Gastrocnemius medialis (tissue), 4 donors: ENCODE results near the gene TEX14. TPM values are rescaled to one million over a fixed set of nuclear protein-coding genes. Genes with fewer than 3 reads are reported as not detected.
A peak's percentile ranks its signal among the peaks of the same experiment; 100 is the strongest.

Experiments used
- ATAC-seq, 2 donors: fragments of 150-250 bp; one replicate each; pipeline ENCODE4 v1.9.1; 2016
- DNase-seq, 2 donors: peaks; one replicate each; pipeline ENCODE4 v3.0.0-alpha.2; 2019
- H3K27ac ChIP-seq, 4 donors: fragments of 200-600 bp; sonication (generic); 1 replicate in 1 of 4; 2 replicates in 3 of 4; pipeline ENCODE4 v1.5.1; 2016 to 2018; ENCODE audit warnings: mild to moderate bottlenecking in 2 of 4, moderate library complexity in 1 of 4
- H3K27me3 ChIP-seq, 3 donors: fragments of 200-600 bp; sonication (generic) in 2 of 3; 1 replicate in 1 of 3; 2 replicates in 2 of 3; pipeline versions ENCODE4 v1.5.1 to v1.6.0; 2016 to 2019; ENCODE audit warnings: mild to moderate bottlenecking in 1 of 3, moderate library complexity in 1 of 3
- H3K36me3 ChIP-seq, 2 donors: fragments of 200-600 bp; sonication (generic) in 1 of 2; one replicate each; pipeline ENCODE4 v1.5.1; 2017 to 2018
- H3K4me1 ChIP-seq, 2 donors: fragments of 200-600 bp; sonication (generic) in 1 of 2; one replicate each; pipeline ENCODE4 v1.5.1; 2016 to 2017; ENCODE audit warnings: mild to moderate bottlenecking in 2 of 2
- H3K4me3 ChIP-seq, 4 donors: fragments of 200-600 bp; sonication (generic) in 3 of 4; 1 replicate in 1 of 4; 2 replicates in 3 of 4; pipeline ENCODE4 v1.5.1; 2016 to 2019; ENCODE audit warnings: mild to moderate bottlenecking in 2 of 4
- H3K9me3 ChIP-seq, 3 donors: fragments of 200-600 bp; sonication (generic) in 2 of 3; 1 replicate in 1 of 3; 2 replicates in 2 of 3; pipeline ENCODE4 v1.5.1; 2016 to 2019
- POLR2A ChIP-seq, 2 donors: fragments of 450-650 bp; IDR thresholded peaks; one replicate each; pipeline ENCODE4 v1.6.1; 2017; ENCODE audit warnings: antibody characterized with exemption in 2 of 2, mild to moderate bottlenecking in 2 of 2, moderate library complexity in 2 of 2
- in situ Hi-C, 4 donors: fragments of 200-750 bp; cut with MboI; loops; one replicate each; pipeline versions ENCODE4 v1.15.0 to v1.8.0; 2017; ENCODE audit warnings: low sequenced_read_pairs in 4 of 4
- intact Hi-C: fragments of 100-400 bp; cut with DNase I; formaldehyde crosslinking; loops from one replicate; pipeline ENCODE4 v1.15.1; 2023; ENCODE audit warnings: low total_unique reads
- total RNA-seq, 4 donors: library from RNA; depleted of rRNA; stranded (reverse); fragments of >200 nt; gene quantifications; one replicate each; pipeline versions ENCODE4 v1.1.0 to v1.2.3, GENCODE V29; 2016
- TF ChIP-seq, protein P1 (sequence below), 5 experiments: fragments of 450-650 bp in 3 of 5; fragments of 200-600 bp in 2 of 5; sonication (generic) in 2 of 5; IDR thresholded peaks in 4 of 5; conservative IDR thresholded peaks in 1 of 5; 1 replicate in 4 of 5; 2 replicates in 1 of 5; pipeline ENCODE4 v1.5.1; 2016 to 2019; ENCODE audit warnings: antibody characterized with exemption in 5 of 5, mild to moderate bottlenecking in 3 of 5, moderate library complexity in 3 of 5

The TEX14 gene
- total RNA-seq, 4 donors from 2014 or later, result not detected

DNA sequence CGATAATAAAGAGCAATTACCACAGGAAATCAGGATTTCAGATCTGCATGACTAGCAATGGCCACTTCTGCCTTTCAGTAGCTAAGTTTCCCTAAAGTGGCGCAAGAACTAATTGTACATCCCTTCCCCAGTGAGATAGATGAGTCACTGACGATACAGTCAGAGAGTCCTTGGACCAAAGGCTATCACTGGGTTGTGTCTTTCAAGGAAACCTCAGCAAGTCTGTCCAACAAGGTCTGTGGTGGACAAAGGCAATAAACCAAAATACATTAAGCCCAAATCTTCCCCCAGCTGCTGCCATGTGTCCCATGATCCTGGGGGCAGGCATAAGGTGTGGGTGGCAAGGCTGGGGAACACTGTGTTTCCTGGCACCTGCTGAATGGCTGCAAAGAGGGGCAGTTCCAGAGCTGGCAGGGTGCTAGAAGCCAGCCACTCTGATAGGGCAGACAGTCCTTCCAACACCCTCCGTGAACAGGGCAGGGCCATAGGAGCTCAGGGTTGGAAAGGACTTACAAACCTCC, 156.9 kb downstream of the TEX14 start:
- ATAC-seq, result peak in 1 of 2 donors; percentile 47
- no peak for TF ChIP-seq POLR2A (IDR thresholded peaks at IDR 0.05)
- TF ChIP-seq, protein P1, sequence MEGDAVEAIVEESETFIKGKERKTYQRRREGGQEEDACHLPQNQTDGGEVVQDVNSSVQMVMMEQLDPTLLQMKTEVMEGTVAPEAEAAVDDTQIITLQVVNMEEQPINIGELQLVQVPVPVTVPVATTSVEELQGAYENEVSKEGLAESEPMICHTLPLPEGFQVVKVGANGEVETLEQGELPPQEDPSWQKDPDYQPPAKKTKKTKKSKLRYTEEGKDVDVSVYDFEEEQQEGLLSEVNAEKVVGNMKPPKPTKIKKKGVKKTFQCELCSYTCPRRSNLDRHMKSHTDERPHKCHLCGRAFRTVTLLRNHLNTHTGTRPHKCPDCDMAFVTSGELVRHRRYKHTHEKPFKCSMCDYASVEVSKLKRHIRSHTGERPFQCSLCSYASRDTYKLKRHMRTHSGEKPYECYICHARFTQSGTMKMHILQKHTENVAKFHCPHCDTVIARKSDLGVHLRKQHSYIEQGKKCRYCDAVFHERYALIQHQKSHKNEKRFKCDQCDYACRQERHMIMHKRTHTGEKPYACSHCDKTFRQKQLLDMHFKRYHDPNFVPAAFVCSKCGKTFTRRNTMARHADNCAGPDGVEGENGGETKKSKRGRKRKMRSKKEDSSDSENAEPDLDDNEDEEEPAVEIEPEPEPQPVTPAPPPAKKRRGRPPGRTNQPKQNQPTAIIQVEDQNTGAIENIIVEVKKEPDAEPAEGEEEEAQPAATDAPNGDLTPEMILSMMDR (IDR thresholded peaks at IDR 0.05 in 4 of 5, conservative IDR thresholded peaks at IDR 0.05 in 1 of 5), result no peak
- no peaks in the 10 kb centered on the region for H3K27me3 ChIP-seq
- no peaks in the 10 kb centered on the region for H3K9me3 ChIP-seq
- intact Hi-C loops, result loop anchor here (5.0 kb wide), 1 partner anchor 157 kb away; the partner anchor contains the start of genes RAD51C and TEX14
- peaks cover 6 to 7% of the 10 kb centered on the region in 2 donors for H3K4me1 ChIP-seq
- in situ Hi-C loops, result no loop called here
- DNase-seq, result no peak
- no peak overlapping the region for H3K4me3 ChIP-seq
- no peak overlapping the region for H3K27ac ChIP-seq
- no peaks in the 10 kb centered on the region for H3K36me3 ChIP-seq

DNA sequence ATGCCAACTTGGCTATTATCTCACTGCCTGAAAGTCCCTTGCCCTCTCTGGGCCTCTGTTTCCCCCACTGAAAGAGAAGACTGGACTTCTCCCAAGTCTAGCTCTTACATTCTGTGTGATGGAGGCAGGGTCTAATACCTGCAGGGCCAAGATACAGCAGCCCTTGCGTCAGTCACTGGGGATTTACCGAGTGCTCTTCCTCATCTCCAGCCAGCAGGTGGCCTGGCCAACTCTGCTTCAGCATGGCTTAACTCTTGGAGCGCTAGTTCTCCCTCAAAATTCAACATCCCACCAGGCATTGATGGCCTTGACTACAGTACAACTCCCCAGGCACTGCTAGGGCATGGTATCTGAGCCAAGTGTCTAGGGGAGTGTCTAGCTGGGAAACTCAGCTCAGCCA, 157.5 kb downstream of the TEX14 start:
- no peaks in the 10 kb centered on the region for H3K9me3 ChIP-seq
- no peak overlapping the region for H3K4me3 ChIP-seq
- H3K27ac ChIP-seq, result no peak overlapping the region
- no peaks in the 10 kb centered on the region for H3K27me3 ChIP-seq
- DNase-seq (no peak), ATAC-seq (no peak)
- TF ChIP-seq POLR2A (IDR thresholded peaks at IDR 0.05), result no peak
- TF ChIP-seq, protein P1 (IDR thresholded peaks at IDR 0.05 in 4 of 5, conservative IDR thresholded peaks at IDR 0.05 in 1 of 5), result no peak
- H3K36me3 ChIP-seq, result no peaks in the 10 kb centered on the region
- in situ Hi-C loops (no loop called here), intact Hi-C loops (loop anchor here (5.0 kb wide), 1 partner anchor 158 kb away; the partner anchor contains the start of genes RAD51C and TEX14)
- peaks cover 6 to 7% of the 10 kb centered on the region in 2 donors for H3K4me1 ChIP-seq

DNA sequence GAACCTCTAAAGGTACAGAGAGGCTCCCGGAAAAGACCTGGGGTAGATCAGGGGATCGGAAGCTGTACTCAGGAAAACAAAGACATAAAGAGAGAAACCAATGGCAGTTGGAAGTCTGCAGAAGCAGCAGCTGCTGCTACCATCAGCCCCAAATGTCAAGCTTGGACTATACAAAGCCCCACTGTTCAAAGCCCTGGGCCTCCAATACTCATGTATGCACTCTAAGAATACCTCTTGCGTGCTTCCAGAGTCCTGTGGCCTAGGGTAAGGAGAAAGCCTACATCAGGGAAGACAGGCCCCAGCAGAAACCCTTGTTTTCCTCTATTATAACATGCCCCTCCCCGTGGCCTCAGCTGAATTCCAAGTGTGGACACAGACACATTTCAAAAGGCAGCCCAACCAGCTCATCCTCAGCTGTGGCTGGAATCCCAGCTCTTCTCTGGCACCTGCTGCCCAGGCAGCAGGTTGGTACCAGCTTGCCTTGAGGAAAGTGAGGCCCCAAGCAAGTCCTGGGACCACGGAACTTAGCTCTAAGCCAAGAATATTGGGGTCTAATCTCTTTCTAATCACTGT, 158.1 kb downstream of the TEX14 start:
- DNase-seq (no peak), ATAC-seq (no peak)
- intact Hi-C loops (loop anchor here (5.0 kb wide), 1 partner anchor 159 kb away; the partner anchor contains the start of genes RAD51C and TEX14), in situ Hi-C loops (no loop called here)
- no peaks in the 10 kb centered on the region for H3K27me3 ChIP-seq
- H3K4me1 ChIP-seq, result peaks cover 6 to 7% of the 10 kb centered on the region in 2 donors
- H3K27ac ChIP-seq, result no peak overlapping the region
- no peak for TF ChIP-seq POLR2A (IDR thresholded peaks at IDR 0.05)
- TF ChIP-seq, protein P1 (IDR thresholded peaks at IDR 0.05 in 4 of 5, conservative IDR thresholded peaks at IDR 0.05 in 1 of 5), result no peak
- H3K36me3 ChIP-seq, result no peaks in the 10 kb centered on the region
- H3K4me3 ChIP-seq, result no peak overlapping the region
- no peaks in the 10 kb centered on the region for H3K9me3 ChIP-seq

DNA sequence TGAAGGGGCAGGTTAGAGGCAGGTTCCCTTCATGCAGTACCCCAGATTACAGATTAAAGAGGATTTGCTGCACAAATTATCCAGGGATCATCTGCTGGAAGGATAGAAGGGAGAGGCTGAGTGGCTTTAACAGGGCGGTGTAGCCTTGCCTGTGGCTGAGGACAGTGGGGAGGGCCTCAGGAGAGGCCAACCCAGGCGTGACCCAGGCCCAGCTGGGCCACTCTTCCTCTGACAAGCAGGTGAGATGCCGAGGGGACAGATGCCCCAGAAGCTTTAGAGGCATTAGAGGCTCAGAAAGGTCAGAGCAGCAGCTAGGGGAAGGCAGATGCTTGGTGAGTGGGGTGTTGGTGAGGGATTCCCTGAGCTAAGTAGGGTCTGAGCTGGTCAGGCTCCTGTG, 159.3 kb downstream of the TEX14 start:
- intact Hi-C loops (loop anchor here (5.0 kb wide), 1 partner anchor 160 kb away; the partner anchor contains the start of genes RAD51C and TEX14), in situ Hi-C loops (no loop called here)
- ATAC-seq, result peak in 1 of 2 donors; percentile 11
- Histone ChIP-seq H3K36me3 (no peaks in the 10 kb centered on the region), H3K27me3 (no peaks in the 10 kb centered on the region), H3K9me3 (no peaks in the 10 kb centered on the region), H3K4me1 (peaks cover 6 to 7% of the 10 kb centered on the region in 2 donors), H3K4me3 (peak overlapping the region; percentile 61 to 92 (median 66)), H3K27ac (peak overlapping the region in 2 of 4 donors; percentile 41 to 42)
- TF ChIP-seq POLR2A (IDR thresholded peaks at IDR 0.05), result no peak
- TF ChIP-seq, protein P1 (IDR thresholded peaks at IDR 0.05 in 4 of 5, conservative IDR thresholded peaks at IDR 0.05 in 1 of 5), result no peak
- no peak for DNase-seq
